Stomach (tissue), 4 donors: ENCODE results near the gene OGFR.

ENCODE experiments used
- CTCF ChIP-seq, 7 experiments: fragments of 450-650 bp in 4 of 7; fragments of 200-600 bp in 3 of 7; sonication (generic) in 3 of 7; IDR thresholded peaks; one replicate each; pipeline ENCODE4 v1.5.1; 2016 to 2019; ENCODE audit warnings: antibody characterized with exemption in 7 of 7, control low read depth in 2 of 7, mild to moderate bottlenecking in 1 of 7
- POLR2A ChIP-seq, 4 donors: fragments of 450-650 bp; IDR thresholded peaks; one replicate each; pipeline ENCODE4 v1.6.1; 2016; ENCODE audit warnings: antibody characterized with exemption in 4 of 4, control low read depth in 2 of 4, mild to moderate bottlenecking in 1 of 4, moderate library complexity in 1 of 4
- POLR2AphosphoS5 ChIP-seq, 3 donors: sonication (generic); formaldehyde crosslinking; IDR thresholded peaks; one replicate each; pipeline ENCODE4 v1.6.1; 2016; ENCODE audit warnings: antibody characterized with exemption in 3 of 3

DNA sequence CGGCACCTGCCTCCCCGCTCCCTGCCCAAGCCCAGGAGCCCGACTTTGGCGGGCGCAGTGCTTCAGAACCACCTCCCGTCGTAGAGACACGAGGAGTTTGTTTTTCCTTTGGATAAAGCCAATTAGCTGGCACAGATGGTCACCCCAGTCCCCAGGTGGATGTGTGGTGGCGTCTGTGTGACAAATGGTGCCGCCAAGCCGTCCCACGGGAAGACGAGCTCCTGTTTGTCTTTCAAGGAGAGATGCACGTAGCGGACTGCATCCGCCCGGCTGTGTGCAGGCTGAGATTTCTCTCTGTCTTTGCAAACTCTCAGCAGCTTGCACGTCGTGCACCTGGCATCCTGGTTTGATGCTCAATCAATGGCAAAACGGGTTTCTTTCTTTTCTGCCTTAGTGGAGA is 24.4 kb upstream of the OGFR start:
- TF ChIP-seq POLR2A (IDR thresholded peaks at IDR 0.05) (no peak), CTCF (IDR thresholded peaks at IDR 0.05) (no peak), POLR2AphosphoS5 (IDR thresholded peaks at IDR 0.05) (no peak)
